ENCODE data around the gene COL25A1. TPM values are rescaled to one million over a fixed set of nuclear protein-coding genes. Genes with fewer than 3 reads are reported as not detected.

The COL25A1 gene
- total RNA-seq, 1 experiment from 2014 or later, result 2.1 TPM

GRCh38 chr4:108906006-108906405 is 396.5 kb downstream of the COL25A1 start:
- Histone ChIP-seq H3K4me3 (ENCODE audit: insufficient read depth, low read depth, low read length) (no peak overlapping the region), H3K27me3 (ENCODE audit: control insufficient read depth, insufficient read depth, low read length) (no peaks in the 10 kb centered on the region), H3K36me3 (replicated peaks; ENCODE audit: control insufficient read depth, insufficient read depth, low read length) (no peaks in the 10 kb centered on the region)
- DNase-seq, result peak; percentile 3

DNA sequence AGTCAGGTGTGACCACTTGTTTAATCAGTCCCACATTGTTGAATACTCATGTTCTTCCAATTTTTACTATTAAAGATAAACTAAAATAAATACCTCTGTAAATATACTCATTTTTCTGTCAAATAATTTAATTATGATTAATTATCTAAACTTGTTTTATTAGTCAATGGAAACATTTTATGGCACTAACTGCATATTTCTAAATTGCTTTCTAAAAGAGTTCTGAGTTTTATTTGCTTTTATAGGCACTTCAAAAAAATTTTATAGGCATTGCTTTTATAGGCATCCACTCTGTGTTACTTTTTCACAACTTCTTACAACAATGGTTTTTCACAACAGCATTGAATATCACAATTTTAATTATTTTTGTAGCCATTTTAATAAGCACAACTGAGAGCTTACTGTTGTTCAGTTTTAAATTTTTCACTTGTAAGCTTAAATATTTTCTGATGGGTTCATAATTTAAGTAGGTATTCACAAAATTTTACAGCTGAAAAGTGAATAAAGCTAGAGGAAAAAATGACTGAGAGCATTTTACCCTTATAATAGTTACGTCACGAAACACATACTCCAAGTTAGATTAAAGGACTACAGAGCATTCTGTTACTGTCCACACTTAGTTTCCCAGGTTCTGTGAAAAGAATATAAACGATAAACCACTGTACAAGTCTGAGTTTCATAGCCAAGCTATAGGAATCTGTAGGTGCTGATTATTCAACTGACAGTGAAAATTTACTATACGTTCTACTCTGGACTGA is 398.8 kb downstream of the COL25A1 start:
- Histone ChIP-seq H3K4me3 (ENCODE audit: insufficient read depth, low read depth, low read length) (no peak overlapping the region), H3K36me3 (replicated peaks; ENCODE audit: control insufficient read depth, insufficient read depth, low read length) (no peaks in the 10 kb centered on the region)
- no peak for DNase-seq

DNA sequence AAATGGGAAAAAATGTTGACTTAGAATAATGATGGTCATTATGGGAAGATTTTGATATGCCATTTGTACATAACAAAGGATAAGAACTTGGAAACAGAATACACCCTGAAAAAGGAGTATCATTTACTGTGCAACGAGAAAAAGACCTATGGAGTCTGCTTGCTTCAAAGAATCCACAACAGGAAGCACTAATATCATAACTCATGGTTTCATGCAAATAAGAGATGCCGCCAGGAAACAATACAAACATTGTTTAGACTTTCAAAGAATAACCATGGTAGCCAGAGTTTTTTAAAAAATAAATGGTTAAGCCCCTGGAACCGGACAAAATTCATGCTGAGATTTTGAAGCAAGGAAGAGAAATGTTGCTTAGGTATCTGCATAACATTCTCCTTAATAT is 399.7 kb downstream of the COL25A1 start:
- Histone ChIP-seq H3K27me3 (ENCODE audit: control insufficient read depth, insufficient read depth, low read length) (no peaks in the 10 kb centered on the region), H3K4me3 (ENCODE audit: insufficient read depth, low read depth, low read length) (no peak overlapping the region), H3K36me3 (replicated peaks; ENCODE audit: control insufficient read depth, insufficient read depth, low read length) (no peaks in the 10 kb centered on the region)
- DNase-seq, result no peak

More for the DNA sequence above, 398.8 kb downstream of the COL25A1 start:
- no peaks in the 10 kb centered on the region for H3K27me3 ChIP-seq (ENCODE audit: control insufficient read depth, insufficient read depth, low read length)

DNA sequence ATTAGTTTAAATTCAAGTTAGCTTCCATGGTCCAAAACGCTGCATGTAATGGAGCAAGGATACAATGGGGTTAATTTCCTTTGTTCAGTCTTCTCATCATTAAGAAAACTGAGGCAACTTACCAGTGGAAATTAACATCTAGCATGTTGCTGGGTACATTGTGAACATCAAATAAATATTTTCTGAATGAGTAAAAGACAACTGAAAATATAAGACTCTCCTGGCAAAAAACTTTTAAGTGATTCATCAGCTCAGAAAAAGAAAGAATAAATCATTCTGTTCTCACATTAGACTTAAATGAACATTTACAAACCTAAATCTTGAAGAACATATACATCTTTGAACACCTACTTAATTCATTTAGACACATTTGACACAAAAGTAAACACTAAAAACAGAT is 401.2 kb downstream of the COL25A1 start:
- DNase-seq, result no peak

GRCh38 chr4:108900018-108900580 is 402.4 kb downstream of the COL25A1 start:
- Histone ChIP-seq H3K4me3 (ENCODE audit: insufficient read depth, low read depth, low read length) (no peak overlapping the region), H3K27me3 (ENCODE audit: control insufficient read depth, insufficient read depth, low read length) (no peaks in the 10 kb centered on the region), H3K36me3 (replicated peaks; ENCODE audit: control insufficient read depth, insufficient read depth, low read length) (no peaks in the 10 kb centered on the region)
- DNase-seq, result peak; percentile 7

More for the DNA sequence above, 401.2 kb downstream of the COL25A1 start:
- Histone ChIP-seq H3K27me3 (ENCODE audit: control insufficient read depth, insufficient read depth, low read length) (no peaks in the 10 kb centered on the region), H3K36me3 (replicated peaks; ENCODE audit: control insufficient read depth, insufficient read depth, low read length) (no peaks in the 10 kb centered on the region), H3K4me3 (ENCODE audit: insufficient read depth, low read depth, low read length) (no peak overlapping the region)

- H3K4me3 ChIP-seq (ENCODE audit: insufficient read depth, low read depth, low read length), result no peak overlapping the region
- DNase-seq, result no peak
These were observed 409.0 kb downstream of the COL25A1 start for GRCh38 chr4:108893468-108893867.

DNA sequence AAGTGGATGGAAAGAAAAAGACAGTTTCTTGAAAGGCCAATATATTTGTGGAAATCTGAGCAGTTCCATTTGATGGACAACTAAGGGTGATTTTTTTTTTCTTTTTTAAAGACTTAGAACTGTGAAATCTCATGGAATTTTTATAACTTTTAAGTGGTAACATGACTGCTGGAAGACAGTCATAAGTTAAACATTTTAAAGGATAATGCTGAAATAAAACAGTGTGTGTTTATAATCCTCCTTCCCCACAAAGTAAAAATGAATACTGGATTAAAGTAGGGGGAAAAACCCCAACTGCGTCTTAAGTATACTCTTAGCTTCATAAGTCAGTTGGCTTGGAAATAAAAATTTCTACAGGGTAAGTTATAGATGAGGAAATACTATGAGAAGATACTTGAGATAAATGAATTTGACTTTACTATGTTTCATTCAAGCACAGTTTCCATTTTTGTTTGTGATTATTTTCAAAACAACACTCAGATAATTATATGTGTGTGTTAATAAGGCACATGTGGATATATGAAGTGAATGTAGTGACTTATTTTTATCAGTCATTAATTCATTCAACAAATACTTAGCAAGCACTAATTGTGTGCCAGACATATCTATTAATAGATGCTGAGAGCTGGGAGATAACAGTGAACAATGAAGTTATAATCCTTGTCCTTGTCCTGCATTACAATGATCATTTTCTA is 410.4 kb downstream of the COL25A1 start:
- no peaks in the 10 kb centered on the region for H3K36me3 ChIP-seq (replicated peaks; ENCODE audit: control insufficient read depth, insufficient read depth, low read length)
- H3K27me3 ChIP-seq (ENCODE audit: control insufficient read depth, insufficient read depth, low read length), result no peaks in the 10 kb centered on the region
- DNase-seq, result no peak
- H3K4me3 ChIP-seq (ENCODE audit: insufficient read depth, low read depth, low read length), result no peak overlapping the region

More at GRCh38 chr4:108893468-108893867, 409.0 kb downstream of the COL25A1 start:
- Histone ChIP-seq H3K36me3 (replicated peaks; ENCODE audit: control insufficient read depth, insufficient read depth, low read length) (no peaks in the 10 kb centered on the region), H3K27me3 (ENCODE audit: control insufficient read depth, insufficient read depth, low read length) (no peaks in the 10 kb centered on the region)

- Histone ChIP-seq H3K4me3 (ENCODE audit: insufficient read depth, low read depth, low read length) (no peak overlapping the region), H3K36me3 (replicated peaks; ENCODE audit: control insufficient read depth, insufficient read depth, low read length) (no peaks in the 10 kb centered on the region), H3K27me3 (ENCODE audit: control insufficient read depth, insufficient read depth, low read length) (no peaks in the 10 kb centered on the region)
- DNase-seq, result no peak
These were observed 412.0 kb downstream of the COL25A1 start for GRCh38 chr4:108890484-108890881.

- H3K4me3 ChIP-seq (ENCODE audit: insufficient read depth, low read depth, low read length), result no peak overlapping the region
- H3K27me3 ChIP-seq (ENCODE audit: control insufficient read depth, insufficient read depth, low read length), result no peaks in the 10 kb centered on the region
- H3K36me3 ChIP-seq (replicated peaks; ENCODE audit: control insufficient read depth, insufficient read depth, low read length), result no peaks in the 10 kb centered on the region
- DNase-seq, result no peak
These were observed 412.6 kb downstream of the COL25A1 start for GRCh38 chr4:108889696-108890483.

GRCh38 chr4:108888769-108889168 is 413.7 kb downstream of the COL25A1 start:
- Histone ChIP-seq H3K27me3 (ENCODE audit: control insufficient read depth, insufficient read depth, low read length) (no peaks in the 10 kb centered on the region), H3K4me3 (ENCODE audit: insufficient read depth, low read depth, low read length) (no peak overlapping the region), H3K36me3 (replicated peaks; ENCODE audit: control insufficient read depth, insufficient read depth, low read length) (no peaks in the 10 kb centered on the region)
- DNase-seq, result no peak

DNA sequence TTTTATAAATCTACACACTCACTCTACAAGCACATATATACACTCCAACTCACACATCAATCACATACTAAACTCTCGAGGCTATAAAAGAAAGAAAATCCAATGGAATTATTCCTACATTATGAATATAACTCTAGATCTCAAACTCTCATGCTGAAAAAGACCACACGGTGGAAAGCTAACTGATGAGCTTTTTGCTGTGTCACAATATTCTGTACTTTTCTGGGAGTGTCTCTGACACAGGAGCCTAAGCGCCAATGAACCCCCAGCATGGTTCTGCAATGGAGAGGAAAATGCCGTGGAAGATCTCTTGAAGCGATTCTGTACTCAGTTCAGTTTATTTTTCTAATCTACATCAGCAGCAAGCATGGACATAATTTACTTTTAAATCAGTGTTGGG is 415.4 kb downstream of the COL25A1 start:
- Histone ChIP-seq H3K4me3 (ENCODE audit: insufficient read depth, low read depth, low read length) (no peak overlapping the region), H3K27me3 (ENCODE audit: control insufficient read depth, insufficient read depth, low read length) (no peaks in the 10 kb centered on the region), H3K36me3 (replicated peaks; ENCODE audit: control insufficient read depth, insufficient read depth, low read length) (no peaks in the 10 kb centered on the region)
- no peak for DNase-seq

DNA sequence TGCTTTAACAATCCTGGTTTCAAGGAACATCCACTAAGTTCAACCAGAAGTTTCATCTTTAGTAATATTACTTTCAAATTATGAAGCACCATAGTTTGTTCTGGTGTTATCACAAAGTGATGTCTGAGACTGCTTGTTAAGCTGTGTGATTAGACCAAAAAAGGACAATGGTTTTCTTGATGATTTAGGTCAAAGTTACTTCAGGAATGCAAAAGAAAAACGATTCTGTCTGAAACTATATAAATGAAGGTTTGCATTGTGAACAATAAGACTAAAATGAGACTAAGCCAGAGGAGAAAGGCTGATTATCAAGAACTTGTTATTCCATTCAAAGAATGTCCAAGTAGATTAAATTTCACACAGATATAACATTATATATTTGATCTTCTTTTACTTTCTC is 417.2 kb downstream of the COL25A1 start:
- Histone ChIP-seq H3K4me3 (ENCODE audit: insufficient read depth, low read depth, low read length) (no peak overlapping the region), H3K27me3 (ENCODE audit: control insufficient read depth, insufficient read depth, low read length) (no peaks in the 10 kb centered on the region), H3K36me3 (replicated peaks; ENCODE audit: control insufficient read depth, insufficient read depth, low read length) (no peaks in the 10 kb centered on the region)
- DNase-seq, result no peak

- Histone ChIP-seq H3K4me3 (ENCODE audit: insufficient read depth, low read depth, low read length) (no peak overlapping the region), H3K36me3 (replicated peaks; ENCODE audit: control insufficient read depth, insufficient read depth, low read length) (no peaks in the 10 kb centered on the region), H3K27me3 (ENCODE audit: control insufficient read depth, insufficient read depth, low read length) (no peaks in the 10 kb centered on the region)
- no peak for DNase-seq
These were observed 417.9 kb downstream of the COL25A1 start for GRCh38 chr4:108884596-108884995.

DNA sequence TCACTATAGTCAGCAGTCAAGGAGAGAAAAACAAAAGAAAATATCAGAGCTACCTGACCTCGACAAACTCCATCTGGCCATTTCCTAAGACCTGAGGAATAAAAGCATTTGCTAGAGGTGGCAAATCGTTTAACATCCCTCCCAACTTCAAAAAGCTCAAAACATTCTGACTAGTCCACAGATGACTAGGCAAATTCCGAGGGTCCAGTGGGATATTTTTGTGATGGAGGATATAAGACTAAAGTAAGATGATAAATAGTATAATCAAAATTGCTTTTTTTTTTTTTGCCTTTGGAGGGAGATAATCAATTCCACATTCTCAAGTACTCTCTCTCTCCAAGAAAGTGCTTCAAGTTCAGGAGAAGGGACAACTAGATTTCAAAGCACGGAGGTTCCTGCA is 420.5 kb downstream of the COL25A1 start:
- no peak for DNase-seq
- H3K27me3 ChIP-seq (ENCODE audit: control insufficient read depth, insufficient read depth, low read length), result no peaks in the 10 kb centered on the region
- no peak overlapping the region for H3K4me3 ChIP-seq (ENCODE audit: insufficient read depth, low read depth, low read length)
- no peaks in the 10 kb centered on the region for H3K36me3 ChIP-seq (replicated peaks; ENCODE audit: control insufficient read depth, insufficient read depth, low read length)
